ENCODE measurements around the gene ATE1.

DNA sequence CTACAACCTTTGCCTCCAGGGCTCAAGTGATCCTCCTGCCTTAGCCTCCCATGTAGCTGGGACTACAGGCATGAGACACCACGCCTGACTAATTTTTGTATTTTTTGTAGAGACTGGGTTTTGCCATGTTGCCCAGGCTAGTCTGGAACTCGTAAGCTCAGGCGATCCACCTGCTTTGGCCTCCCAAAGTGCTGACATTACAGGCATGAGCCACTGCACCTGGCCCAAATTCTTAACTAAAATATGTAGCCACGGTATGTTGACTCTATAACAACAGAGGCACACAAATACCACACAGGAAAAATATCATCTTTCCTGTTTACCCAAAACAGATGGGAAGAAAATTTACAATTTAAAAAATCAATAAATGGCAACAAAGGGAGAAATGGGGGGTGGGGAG, 115.8 kb downstream of the ATE1 start:
- no peak for TF ChIP-seq CTCF (IDR thresholded peaks at IDR 0.05; ENCODE audit: insufficient read depth, low read depth, low read length)
- TF ChIP-seq EZH2 (IDR thresholded peaks at IDR 0.05; ENCODE audit: insufficient read depth, low read length) = no peak
